ENCODE data around the gene ATP6V1F.

The ATP6V1F gene

DNA sequence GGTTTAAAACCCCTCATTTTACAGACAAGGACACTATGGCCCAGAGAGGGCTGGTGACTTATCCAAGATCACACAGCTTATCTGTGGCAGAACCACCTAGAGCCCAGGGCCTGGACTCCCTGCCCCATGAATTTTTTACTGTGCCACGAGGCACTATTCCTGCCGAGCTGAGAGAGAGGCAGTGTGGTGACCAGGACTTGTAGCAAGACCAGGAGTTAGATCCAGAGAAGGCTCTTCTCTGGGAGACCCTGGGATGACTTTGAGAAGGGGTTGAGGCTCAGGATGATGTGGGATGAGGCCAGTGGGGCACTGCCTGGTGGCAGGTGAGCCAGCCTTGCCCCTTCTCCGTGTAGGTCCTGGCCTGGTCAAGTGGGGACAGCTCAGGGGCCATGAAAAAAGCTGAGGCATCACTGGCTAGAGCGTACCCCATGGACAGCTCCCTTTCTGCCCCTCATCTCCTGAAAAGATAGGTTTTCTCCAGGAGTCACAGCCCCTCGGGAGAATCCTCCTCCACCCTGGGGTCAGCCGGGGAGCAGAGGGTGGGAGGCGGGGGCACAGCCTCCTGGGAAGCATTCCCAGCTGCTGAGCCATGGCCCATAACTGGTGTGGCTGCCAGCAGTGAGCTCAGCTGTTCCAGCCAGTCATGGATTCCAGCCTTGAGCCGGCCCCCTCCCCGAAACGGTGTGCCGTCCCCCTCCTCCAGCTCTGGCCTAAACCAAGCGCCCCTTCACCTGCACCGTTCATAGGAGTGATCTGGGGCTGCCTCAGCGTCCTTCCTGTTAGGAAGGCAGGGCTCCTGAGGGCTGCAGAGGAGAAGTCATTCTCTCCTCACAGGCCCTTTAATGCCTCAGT lies 26.6 kb upstream of the ATP6V1F start:
- no peak for DNase-seq (ENCODE audit: low read depth)

DNA sequence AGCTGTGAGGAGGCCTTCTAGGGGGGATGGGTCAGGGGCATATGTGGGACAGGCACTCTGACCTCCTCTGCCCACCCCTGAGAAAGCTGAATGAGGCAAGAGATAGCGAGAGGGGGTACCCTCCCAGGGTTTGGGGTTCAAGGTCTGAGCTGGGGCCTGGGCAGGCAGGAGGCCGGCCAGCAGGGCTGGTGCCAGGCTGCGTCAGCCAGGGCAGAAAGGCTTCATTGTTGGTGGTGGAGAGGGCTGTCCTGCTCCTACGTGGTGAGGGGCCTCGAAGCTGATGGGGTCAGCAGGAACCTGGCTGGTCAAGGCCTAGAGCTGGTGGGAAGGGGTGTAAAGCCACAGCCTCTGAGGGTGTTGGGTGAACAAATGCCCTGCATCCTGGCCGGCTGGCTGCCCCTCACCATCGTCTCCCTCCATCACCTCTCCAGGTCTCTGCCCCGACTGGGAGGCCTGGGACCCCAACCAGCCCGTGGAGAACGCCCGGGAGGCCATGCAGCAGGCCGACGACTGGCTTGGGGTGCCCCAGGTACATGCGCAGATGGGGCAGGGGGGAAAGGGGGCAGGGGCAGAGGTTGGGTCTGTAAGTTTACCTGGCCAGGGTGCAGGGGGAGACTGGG lies 25.8 kb upstream of the ATP6V1F start:
- no peak for DNase-seq (ENCODE audit: low read depth)

DNA sequence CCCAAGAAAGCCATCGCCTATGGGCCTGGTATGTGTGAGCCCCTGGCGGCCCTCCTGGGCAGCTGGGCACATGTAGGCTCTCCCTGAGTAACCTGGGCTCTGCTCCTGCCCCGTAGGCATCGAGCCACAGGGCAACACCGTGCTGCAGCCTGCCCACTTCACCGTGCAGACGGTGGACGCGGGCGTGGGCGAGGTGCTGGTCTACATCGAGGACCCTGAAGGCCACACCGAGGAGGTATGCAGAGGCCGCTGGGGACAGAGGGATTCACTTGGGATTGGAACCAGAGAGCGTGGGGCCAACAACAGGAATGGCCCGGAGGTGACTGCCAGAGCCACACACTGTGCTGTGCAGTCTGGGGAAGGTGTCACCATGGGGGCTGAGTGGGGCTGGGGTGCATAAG lies 25.1 kb upstream of the ATP6V1F start:
- DNase-seq (ENCODE audit: low read depth): no peak

DNA sequence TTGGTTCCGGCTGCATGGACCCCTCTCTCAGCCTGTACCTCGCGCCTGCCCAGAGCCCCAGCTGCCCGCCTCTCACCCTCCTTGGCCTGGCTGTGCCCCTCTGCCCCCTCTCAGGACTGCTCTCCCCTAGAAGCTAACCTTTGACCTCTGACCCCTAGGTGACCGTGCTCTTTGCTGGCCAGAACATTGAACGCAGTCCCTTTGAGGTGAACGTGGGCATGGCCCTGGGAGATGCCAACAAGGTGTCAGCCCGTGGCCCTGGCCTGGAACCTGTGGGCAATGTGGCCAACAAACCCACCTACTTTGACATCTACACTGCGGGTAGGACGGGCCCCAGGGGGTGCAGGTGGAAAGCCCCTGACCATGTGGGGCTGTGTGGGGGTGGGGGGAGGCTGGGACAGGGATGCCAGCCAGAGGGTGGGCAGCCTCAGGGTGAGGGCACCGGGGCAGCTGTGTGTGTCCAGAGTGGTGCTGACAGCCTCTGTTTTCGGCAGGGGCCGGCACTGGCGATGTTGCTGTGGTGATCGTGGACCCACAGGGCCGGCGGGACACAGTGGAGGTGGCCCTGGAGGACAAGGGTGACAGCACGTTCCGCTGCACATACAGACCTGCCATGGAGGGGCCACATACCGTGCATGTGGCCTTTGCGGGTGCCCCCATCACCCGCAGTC lies 24.4 kb upstream of the ATP6V1F start:
- DNase-seq (ENCODE audit: low read depth): no peak

DNA sequence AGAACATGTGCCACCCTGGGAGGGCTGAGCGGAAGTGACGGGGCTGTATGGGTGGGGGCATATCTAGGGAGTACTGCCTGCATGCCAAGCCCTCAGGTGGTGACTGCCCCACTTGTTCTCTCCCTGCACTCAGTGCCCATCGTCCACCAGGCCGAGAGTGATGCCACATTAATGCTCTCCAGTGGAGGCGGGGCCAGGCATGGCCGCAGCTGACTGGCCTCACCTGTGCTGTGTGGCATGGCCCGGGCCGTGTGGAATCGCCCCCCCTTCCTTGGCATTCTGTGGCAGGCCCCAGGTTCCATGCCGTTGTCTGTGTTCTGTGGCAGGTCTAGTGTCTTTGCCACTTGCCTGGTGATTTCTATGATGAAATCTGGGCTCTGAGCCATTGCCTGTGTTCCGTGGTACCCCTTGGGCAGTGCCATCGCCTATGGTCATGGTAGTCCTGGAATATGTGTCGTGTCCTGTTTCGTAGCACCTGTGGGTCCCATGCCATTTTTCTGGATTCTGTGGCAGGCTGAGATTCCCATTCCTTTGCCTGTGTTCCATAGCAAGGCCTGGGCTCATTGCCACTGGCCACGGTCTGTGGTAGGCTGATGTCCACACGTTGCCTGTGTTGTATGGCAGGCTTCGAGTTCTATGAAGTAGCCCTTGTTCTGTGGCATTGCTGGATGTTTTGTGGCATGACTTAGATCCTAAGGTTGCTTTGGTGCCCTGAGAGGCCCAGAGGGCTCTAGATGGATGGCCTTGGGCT lies 23.5 kb upstream of the ATP6V1F start:
- DNase-seq (ENCODE audit: low read depth): no peak

DNA sequence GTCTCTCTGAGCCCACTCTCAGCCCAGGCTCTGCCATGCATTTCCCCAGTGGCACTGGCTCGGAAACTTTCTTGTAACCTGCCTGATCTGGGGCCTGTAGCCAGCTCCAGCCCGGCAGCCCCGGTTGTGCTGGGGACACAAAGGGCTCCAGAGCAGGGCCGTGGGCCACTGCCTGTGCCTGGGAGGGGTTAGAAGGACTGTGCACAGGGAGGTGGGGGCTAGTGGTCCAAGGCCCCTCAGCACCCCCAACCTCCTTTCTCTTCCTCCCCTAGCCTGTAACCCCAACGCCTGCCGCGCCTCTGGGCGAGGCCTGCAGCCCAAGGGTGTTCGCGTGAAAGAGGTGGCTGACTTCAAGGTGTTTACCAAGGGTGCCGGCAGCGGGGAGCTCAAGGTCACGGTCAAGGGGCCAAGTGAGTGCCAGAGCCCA lies 22.9 kb upstream of the ATP6V1F start:
- no peak for DNase-seq (ENCODE audit: low read depth)

DNA sequence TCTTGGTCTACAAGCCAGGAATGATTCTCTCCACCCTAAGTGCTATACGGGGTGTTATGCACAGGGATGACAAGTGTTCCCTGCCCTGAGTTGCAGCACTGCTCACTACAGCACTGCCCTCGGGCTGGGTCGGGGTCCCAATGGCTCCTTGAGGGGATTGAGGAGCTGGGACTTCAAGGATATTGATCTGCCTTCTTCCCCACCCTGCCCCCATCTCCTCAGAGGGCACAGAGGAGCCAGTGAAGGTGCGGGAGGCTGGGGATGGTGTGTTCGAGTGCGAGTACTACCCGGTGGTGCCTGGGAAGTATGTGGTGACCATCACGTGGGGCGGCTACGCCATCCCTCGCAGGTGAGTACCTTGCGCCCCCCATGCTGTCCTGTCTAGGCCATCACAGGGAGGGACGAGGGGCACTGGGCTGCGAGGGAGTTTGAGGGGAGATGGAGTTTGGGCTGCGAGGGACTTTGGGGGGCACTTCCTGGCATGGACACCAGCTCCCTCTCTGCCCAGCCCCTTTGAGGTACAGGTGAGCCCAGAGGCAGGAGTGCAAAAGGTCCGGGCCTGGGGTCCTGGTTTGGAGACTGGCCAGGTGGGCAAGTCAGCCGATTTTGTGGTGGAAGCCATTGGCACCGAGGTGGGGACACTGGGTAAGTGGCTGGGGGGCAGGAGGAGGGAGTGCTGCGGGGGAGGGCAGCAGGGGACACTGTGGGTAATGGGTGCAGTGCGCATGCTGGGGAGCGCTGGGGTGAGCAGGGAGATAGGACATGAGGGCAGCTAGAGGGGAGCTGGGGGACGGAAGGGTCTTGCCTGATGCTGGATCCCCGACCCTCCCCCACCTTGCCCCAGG lies 22.1 kb upstream of the ATP6V1F start:
- DNase-seq (ENCODE audit: low read depth): no peak

DNA sequence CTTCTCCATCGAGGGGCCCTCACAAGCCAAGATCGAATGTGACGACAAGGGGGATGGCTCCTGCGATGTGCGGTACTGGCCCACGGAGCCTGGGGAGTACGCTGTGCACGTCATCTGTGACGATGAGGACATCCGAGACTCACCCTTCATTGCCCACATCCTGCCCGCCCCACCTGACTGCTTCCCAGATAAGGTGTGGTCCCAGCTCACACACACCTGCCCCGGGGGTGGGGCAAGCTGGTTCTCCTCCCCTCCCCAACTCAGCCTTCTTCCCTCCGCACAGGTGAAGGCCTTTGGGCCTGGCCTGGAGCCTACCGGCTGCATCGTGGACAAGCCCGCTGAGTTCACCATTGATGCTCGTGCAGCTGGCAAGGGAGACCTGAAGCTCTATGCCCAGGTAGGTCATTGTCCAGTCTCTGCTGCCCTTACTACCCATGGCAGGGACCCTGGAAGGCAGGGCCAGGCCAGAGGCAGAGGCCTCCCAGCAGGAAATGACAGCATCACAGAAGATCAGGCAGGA lies 21.4 kb upstream of the ATP6V1F start:
- DNase-seq (ENCODE audit: low read depth): no peak

DNA sequence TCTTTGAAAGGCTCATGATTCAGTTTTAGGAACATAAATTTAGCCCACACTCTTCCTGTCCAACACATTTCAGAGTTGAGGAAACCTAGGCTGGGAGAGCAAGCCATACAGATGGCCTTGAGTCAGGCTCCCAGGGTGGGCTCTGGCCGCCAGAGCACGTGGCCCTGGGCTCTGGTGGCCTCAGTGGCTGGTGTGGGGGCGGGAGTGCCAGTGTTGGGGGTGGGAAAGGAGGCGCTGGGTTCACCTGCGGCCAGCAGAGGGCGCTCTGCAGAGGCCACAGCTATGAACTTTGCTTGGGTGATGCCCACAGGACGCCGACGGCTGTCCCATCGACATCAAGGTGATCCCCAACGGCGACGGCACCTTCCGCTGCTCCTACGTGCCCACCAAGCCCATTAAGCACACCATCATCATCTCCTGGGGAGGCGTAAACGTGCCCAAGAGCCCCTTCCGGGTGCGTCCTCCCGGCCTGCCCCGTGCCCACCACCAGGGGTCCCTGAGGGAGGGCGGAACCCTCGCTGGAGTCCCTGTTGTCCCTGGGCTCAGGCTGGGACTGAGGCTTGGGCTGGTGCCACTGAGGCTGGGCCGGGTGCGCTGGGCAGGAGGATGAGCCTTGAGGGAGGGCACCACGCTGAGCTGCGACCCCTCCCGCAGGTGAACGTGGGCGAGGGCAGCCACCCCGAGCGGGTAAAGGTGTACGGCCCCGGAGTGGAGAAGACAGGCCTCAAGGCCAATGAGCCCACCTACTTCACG lies 20.6 kb upstream of the ATP6V1F start:
- no peak for DNase-seq (ENCODE audit: low read depth)

DNA sequence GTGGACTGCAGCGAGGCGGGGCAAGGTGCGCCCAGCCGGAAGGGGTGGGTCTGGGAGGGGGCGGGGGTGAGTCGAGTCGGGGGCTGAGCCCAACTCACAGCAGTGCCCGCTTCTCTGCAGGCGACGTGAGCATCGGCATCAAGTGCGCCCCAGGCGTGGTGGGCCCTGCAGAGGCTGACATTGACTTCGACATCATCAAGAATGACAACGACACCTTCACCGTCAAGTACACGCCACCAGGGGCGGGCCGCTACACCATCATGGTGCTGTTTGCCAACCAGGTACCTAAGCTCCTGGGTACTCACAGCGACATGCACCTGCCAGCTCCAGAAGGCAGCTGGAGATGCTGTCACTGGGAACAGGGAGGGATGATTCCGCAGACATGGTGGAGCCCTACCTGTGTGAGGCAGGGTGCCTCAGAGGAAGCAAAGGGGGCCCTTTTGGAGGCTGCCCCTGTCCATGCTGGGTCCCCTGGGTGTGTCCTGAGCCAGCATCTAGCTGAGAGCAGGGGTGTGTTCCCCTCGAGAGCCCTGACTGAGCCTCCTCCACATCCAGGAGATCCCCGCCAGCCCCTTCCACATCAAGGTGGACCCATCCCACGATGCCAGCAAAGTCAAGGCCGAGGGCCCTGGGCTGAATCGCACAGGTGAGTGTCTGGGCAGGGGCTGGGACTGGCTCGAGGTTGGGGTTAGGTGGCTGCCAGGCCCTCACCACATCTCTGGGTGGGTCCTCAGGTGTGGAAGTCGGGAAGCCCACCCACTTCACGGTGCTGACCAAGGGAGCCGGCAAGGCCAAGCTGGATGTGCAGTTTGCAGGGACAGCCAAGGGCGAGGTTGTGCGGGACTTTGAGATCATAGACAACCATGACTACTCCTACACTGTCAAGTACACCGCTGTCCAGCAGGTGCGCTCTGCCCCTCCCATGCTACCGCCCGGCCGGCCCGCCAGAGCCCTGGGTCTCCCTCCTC lies 19.7 kb upstream of the ATP6V1F start:
- DNase-seq (ENCODE audit: low read depth): no peak

DNA sequence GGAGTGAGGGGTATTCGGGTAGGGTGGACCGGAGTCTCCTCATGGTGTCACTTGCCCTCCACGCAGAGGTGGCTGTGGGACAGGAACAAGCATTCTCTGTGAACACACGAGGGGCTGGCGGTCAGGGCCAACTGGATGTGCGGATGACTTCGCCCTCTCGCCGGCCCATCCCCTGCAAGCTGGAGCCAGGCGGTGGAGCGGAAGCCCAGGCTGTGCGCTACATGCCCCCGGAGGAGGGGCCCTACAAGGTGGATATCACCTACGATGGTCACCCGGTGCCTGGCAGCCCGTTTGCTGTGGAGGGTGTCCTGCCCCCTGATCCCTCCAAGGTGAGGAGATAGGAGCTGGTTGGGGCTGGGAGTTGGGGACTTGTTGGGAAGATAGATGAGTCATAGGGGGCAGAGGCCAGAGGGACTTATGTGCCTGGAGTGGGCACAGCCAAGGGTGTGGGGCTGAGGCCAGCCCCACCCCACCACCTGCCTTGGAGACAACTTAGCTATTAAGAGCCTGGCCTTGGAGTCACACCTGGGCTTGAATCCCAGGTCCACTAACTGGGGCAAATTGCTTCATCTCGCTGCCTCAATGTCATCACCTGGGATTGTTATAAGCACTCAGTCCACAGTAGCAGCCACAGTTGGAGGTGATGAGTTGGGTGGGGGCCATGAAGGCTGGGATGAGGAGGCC lies 18.6 kb upstream of the ATP6V1F start:
- DNase-seq (ENCODE audit: low read depth): no peak

DNA sequence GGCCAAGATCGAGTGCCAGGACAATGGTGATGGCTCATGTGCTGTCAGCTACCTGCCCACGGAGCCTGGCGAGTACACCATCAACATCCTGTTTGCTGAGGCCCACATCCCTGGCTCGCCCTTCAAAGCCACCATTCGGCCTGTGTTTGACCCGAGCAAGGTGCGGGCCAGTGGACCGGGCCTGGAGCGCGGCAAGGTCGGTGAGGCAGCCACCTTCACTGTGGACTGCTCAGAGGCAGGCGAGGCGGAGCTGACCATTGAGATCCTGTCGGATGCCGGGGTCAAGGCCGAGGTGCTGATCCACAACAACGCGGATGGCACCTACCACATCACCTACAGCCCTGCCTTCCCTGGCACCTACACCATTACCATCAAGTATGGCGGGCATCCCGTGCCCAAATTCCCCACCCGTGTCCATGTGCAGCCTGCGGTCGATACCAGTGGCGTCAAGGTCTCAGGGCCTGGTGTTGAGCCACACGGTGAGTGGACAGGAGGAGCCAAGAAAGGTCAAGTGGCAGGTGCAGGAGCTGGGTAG lies 17.8 kb upstream of the ATP6V1F start:
- DNase-seq (ENCODE audit: low read depth): no peak

DNA sequence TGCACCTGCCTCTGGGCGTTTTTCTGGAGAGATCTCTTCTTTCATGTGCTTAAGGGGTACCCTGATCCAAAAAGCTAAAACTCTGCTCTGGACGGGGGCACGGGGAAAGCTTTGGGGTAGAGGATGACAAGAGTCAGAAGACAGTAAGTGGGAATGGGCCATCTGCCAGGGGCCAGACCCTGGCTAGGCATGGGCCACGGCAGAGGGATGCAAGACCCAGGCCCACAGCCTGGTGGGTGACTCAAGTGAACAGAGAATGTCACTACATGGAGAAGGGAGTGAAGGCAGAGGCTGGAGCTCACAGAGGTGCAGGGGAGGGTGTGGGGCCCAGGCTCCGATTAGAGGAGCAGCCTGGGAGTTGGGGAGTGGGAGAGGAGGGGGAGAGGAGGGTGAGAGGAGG lies 17.2 kb upstream of the ATP6V1F start:
- no peak for DNase-seq (ENCODE audit: low read depth)

DNA sequence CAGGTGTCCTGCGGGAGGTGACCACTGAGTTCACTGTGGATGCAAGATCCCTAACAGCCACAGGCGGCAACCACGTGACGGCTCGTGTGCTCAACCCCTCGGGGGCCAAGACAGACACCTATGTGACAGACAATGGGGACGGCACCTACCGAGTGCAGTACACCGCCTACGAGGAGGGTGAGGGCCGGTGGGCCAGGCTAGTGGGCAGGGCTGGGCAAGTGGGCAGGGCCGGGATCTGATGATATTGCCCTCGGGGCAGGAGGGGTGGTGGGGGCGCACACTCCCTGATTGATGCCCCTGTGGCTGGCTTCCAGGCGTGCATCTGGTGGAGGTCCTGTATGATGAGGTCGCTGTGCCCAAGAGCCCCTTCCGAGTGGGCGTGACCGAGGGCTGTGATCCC lies 16.7 kb upstream of the ATP6V1F start:
- no peak for DNase-seq (ENCODE audit: low read depth)

DNA sequence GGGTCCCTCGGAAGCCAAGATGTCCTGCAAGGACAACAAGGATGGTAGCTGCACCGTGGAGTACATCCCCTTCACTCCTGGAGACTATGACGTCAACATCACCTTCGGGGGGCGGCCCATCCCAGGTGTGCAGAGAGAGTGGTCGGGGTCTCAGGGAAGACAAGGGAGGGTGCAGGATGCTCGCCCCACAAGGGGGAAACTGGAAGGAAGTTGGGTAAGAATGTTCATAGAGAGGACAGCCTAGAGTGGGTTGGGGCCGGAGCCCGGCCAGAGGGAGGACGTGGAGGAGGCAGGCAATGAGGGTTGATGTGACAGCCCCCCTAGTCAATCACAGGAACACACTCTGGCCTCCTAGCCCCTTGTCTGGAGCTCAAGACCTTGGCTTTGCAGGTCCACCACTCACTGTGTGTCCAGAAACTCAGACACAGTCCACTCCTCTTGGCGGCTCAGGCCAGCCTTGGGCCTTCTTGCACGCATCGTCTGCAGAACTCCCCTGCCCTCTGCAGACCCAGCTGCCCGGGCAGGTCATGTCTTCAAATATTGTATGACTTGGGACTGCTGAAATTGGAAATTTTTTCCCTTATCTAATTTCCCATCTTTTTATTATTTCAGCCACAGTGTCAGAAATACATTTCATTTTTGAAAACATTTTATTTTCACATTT lies 15.7 kb upstream of the ATP6V1F start:
- DNase-seq (ENCODE audit: low read depth): no peak

DNA sequence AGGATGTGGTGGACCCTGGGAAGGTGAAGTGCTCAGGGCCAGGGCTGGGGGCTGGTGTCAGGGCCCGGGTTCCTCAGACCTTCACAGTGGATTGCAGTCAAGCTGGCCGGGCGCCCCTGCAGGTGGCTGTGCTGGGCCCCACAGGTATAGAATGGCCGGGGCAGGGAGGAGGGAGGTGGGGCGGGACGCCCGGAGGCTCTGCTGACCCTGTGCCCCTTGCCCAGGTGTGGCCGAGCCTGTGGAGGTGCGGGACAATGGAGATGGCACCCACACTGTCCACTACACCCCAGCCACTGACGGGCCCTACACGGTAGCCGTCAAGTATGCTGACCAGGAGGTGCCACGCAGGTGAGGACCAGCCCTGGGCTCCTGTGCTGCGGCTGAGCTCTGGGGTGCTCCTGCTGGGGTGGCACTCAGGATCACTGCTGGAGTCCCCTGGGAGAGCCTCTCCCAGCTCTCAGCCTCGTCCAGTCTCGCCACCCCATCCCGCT lies 14.9 kb upstream of the ATP6V1F start:
- DNase-seq (ENCODE audit: low read depth): no peak

DNA sequence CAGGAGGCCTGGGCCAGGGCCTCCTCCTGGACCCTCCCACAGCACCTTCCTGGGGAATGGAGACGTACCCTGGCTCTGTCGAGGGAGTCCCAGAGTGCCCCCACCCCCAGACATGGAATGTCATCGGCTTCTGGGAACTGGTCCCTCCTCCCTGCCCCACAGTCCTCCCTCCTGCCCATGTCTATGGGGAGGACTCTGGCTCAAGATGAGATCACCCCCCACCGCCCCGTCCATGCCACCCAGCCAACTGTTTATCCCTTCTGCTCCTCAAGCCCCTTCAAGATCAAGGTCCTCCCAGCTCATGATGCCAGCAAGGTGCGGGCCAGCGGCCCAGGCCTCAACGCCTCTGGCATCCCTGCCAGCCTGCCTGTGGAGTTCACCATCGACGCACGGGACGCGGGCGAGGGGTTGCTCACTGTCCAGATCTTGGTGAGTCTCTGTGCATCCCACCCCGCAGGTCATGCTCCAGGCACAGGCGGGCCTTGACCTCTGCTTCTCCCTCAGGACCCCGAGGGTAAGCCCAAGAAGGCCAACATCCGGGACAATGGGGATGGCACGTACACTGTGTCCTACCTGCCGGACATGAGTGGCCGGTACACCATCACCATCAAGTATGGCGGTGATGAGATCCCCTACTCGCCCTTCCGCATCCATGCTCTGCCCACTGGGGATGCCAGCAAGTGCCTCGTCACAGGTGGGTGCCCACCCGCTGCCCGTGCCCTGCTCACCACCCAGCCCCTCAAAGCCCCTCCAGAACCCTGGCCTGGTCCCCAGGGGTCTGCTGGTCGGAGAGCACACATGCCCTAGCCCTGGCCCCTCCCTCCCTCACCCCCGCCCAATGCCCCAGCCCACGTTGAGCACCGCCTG lies 14.1 kb upstream of the ATP6V1F start:
- DNase-seq (ENCODE audit: low read depth): no peak
